ENCODE measurements around the gene SPARCL1. TPM values are rescaled to one million over a fixed set of nuclear protein-coding genes. Genes with fewer than 3 reads are reported as not detected.

SPARCL1 gene
- total and polyA plus RNA-seq, 2 donors (not counting 3 experiments of a cell fraction or from before 2014, with no cell fraction given): not detected

DNA sequence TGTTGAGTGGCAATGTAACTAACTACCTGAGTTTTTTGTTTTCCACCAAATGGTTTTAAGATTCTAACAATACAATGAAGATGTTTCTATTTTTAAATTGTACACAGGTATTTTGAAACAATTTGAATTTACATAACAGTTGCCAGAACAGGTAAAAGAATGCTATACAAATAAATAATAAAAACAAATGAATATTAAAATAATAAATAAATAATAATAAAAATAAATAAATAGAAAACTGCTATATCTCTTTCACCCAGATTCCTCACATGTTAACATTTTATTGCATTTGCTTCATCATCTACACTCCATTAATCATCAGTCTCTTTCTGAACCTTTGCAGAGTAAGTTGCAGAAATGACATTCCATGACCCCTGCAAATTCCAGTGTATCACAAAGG, 46.8 kb upstream of the SPARCL1 start:
- dilution Hi-C loops (cut with MboI; ENCODE audit: extremely low pct_ligation_motif_present, low sequenced_read_pairs): no loop called here
- H3K9me1 ChIP-seq (replicated peaks; ENCODE audit: control insufficient read depth, extremely low read depth, insufficient read depth, low read length): no peaks in the 10 kb centered on the region
- CTCF ChIA-PET: no interaction called here

More for the DNA sequence above, 46.8 kb upstream of the SPARCL1 start:
- Histone ChIP-seq H3K4me1 (ENCODE audit: control insufficient read depth, extremely low read depth, insufficient read depth, low read length) (no peaks in the 10 kb centered on the region), H3K9ac (replicated peaks; ENCODE audit: extremely low read depth, insufficient read depth, low read length) (no peak overlapping the region), H3K9me3 (replicated peaks; ENCODE audit: control insufficient read depth, insufficient read depth, low read length) (no peaks in the 10 kb centered on the region), H2AFZ (ENCODE audit: low read depth, low read length) (no peak overlapping the region), H3K27me3 (ENCODE audit: control insufficient read depth in 2 of 2, insufficient read depth in 2 of 2, low read length in 2 of 2) (no peaks in the 10 kb centered on the region), H3K27ac (ENCODE audit: insufficient read depth, low read depth, low read length) (no peak overlapping the region), H3K4me2 (ENCODE audit: insufficient read depth, low read length) (no peak overlapping the region), H3K36me3 (ENCODE audit: control insufficient read depth in 2 of 2, extremely low read depth in 1 of 2, insufficient read depth in 2 of 2, low read length in 2 of 2) (no peaks in the 10 kb centered on the region), H4K20me1 (replicated peaks; ENCODE audit: control insufficient read depth, extremely low read depth, insufficient read depth, low read length) (no peaks in the 10 kb centered on the region), H3K79me2 (ENCODE audit: control insufficient read depth, insufficient read depth, low read length) (no peaks in the 10 kb centered on the region), H3K4me3 (replicated peaks in 1 of 3; ENCODE audit: insufficient read depth in 1 of 3, low read depth in 1 of 3, low read length in 3 of 3) (no peak overlapping the region)
- FAIRE-seq (no peak), DNase-seq (ENCODE audit: low read depth, low spot score) (no peak)
- intact Hi-C loops (cut with micrococcal nuclease): no loop called here
- TF ChIP-seq POLR2AphosphoS5 (IDR thresholded peaks at IDR 0.05; ENCODE audit: insufficient read depth, low read depth, low read length) (no peak), EZH2 (IDR thresholded peaks at IDR 0.05; ENCODE audit: borderline replicate concordance, low read depth, low read length, severe bottlenecking) (no peak), FOS (IDR thresholded peaks at IDR 0.05; ENCODE audit: borderline replicate concordance, insufficient read depth, low read length) (no peak), POLR2A (IDR thresholded peaks at IDR 0.05; ENCODE audit: low read depth, low read length) (no peak), JUN (IDR thresholded peaks at IDR 0.05; ENCODE audit: borderline replicate concordance, insufficient read depth, insufficient read length, low read depth) (no peak), MYC (IDR thresholded peaks at IDR 0.05; ENCODE audit: low read depth, low read length) (no peak), GATA2 (IDR thresholded peaks at IDR 0.05; ENCODE audit: insufficient read depth, insufficient read length, low read depth, low read length) (no peak)
- TF ChIP-seq, protein P1, sequence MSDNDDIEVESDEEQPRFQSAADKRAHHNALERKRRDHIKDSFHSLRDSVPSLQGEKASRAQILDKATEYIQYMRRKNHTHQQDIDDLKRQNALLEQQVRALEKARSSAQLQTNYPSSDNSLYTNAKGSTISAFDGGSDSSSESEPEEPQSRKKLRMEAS (IDR thresholded peaks at IDR 0.05; ENCODE audit: insufficient read depth, insufficient read length): no peak
- TF ChIP-seq, protein P2, sequence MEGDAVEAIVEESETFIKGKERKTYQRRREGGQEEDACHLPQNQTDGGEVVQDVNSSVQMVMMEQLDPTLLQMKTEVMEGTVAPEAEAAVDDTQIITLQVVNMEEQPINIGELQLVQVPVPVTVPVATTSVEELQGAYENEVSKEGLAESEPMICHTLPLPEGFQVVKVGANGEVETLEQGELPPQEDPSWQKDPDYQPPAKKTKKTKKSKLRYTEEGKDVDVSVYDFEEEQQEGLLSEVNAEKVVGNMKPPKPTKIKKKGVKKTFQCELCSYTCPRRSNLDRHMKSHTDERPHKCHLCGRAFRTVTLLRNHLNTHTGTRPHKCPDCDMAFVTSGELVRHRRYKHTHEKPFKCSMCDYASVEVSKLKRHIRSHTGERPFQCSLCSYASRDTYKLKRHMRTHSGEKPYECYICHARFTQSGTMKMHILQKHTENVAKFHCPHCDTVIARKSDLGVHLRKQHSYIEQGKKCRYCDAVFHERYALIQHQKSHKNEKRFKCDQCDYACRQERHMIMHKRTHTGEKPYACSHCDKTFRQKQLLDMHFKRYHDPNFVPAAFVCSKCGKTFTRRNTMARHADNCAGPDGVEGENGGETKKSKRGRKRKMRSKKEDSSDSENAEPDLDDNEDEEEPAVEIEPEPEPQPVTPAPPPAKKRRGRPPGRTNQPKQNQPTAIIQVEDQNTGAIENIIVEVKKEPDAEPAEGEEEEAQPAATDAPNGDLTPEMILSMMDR (IDR thresholded peaks at IDR 0.05; ENCODE audit: extremely low read depth in 1 of 2, insufficient read depth in 1 of 2, low read depth in 1 of 2, low read length in 2 of 2): no peak
- no TSS peak for BruUV-seq (replicated peaks)
- POLR2A ChIA-PET: no interaction called here

Data from endothelial cell of umbilical vein (primary cell).